IMR-90 (cell line): ENCODE data around the gene PRICKLE2. TPM values are rescaled to one million over a fixed set of nuclear protein-coding genes. Genes with fewer than 3 reads are reported as not detected.

Source experiments
- ATAC-seq: fragments of 200-7000 bp; cut with Tn5 transposase; 2 replicates; pipeline ENCODE4 v1.9.1; 2020; ENCODE audit warnings: low read depth, mild to moderate bottlenecking, moderate library complexity
- BruUV-seq: library from RNA; stranded (reverse); fragments of 400-500 nt; replicated peaks from 2 replicates; lab custom pipeline; 2021; lab: Mats Ljungman, UMichigan
- CTCF ChIA-PET: fragments of 300-600 bp; formaldehyde crosslinking; extraction: SDS; loops from one replicate; lab custom pipeline; 2021; ENCODE audit warnings: antibody characterized with exemption; lab: Yijun Ruan, JAX
- POLR2A ChIA-PET: fragments of 300-600 bp; sonication (Branson Sonifier 250); formaldehyde crosslinking; loops from one replicate; lab custom pipeline; 2022; ENCODE audit warnings: antibody characterized with exemption; ENCODE audit not compliant: unreplicated experiment; lab: Charles Lee
- DNase-seq: peaks from one replicate; pipeline ENCODE4 v3.0.0; 2013
- H2AFZ ChIP-seq: replicated peaks from 2 replicates; pipeline ENCODE3; 2013; ENCODE audit warnings: low read length, mild to moderate bottlenecking; ENCODE audit not compliant: poor library complexity
- H2AK5ac ChIP-seq: 2 replicates; pipeline ENCODE4 v1.6.1; 2013; ENCODE audit warnings: low read depth, low read length, inconsistent platforms
- H2AK9ac ChIP-seq: replicated peaks from 2 replicates; pipeline ENCODE3; 2013; ENCODE audit warnings: mild to moderate bottlenecking, low read depth, low read length, moderate library complexity; ENCODE audit not compliant: poor library complexity
- H2BK120ac ChIP-seq: 2 replicates; pipeline ENCODE4 v1.6.1; 2013; ENCODE audit warnings: low read depth, low read length, inconsistent platforms
- H2BK15ac ChIP-seq: 3 replicates; pipeline ENCODE4 v1.6.1; 2013; ENCODE audit warnings: low read depth, low read length, inconsistent platforms
- H2BK20ac ChIP-seq: 2 replicates; pipeline ENCODE4 v1.6.1; 2013; ENCODE audit warnings: low read depth, mild to moderate bottlenecking, inconsistent platforms, low read length, moderate library complexity
- H2BK5ac ChIP-seq: 2 replicates; pipeline ENCODE4 v1.6.1; 2013; ENCODE audit warnings: mild to moderate bottlenecking, low read depth, low read length, inconsistent platforms; ENCODE audit not compliant: poor library complexity, severe bottlenecking
- H3K14ac ChIP-seq: replicated peaks from 2 replicates; pipeline ENCODE4 v1.6.1; 2013; ENCODE audit warnings: low read depth, low read length, inconsistent platforms
- H3K18ac ChIP-seq: 2 replicates; pipeline ENCODE4 v1.6.1; 2013; ENCODE audit warnings: low read depth, low read length, control low read depth
- H3K23ac ChIP-seq: 2 replicates; pipeline ENCODE4 v1.6.1; 2013; ENCODE audit warnings: low read depth, low read length, inconsistent platforms
- H3K27ac ChIP-seq: 2 replicates; pipeline ENCODE4 v1.5.1; 2013; ENCODE audit warnings: mild to moderate bottlenecking, control low read depth, low read length; ENCODE audit not compliant: insufficient read depth
- H3K27me3 ChIP-seq: 2 replicates; pipeline ENCODE4 v1.6.1; 2013; ENCODE audit warnings: low read length; ENCODE audit not compliant: control insufficient read depth, insufficient read depth
- H3K36me3 ChIP-seq: 2 replicates; pipeline ENCODE4 v1.6.1; 2013; ENCODE audit warnings: low read length, mixed read lengths; ENCODE audit not compliant: control insufficient read depth, insufficient read depth
- H3K4ac ChIP-seq: 2 replicates; pipeline ENCODE4 v1.6.1; 2013; ENCODE audit warnings: low read depth, low read length, inconsistent platforms
- H3K4me1 ChIP-seq: 2 replicates; pipeline ENCODE4 v1.6.1; 2013; ENCODE audit warnings: low read length, mixed read lengths; ENCODE audit not compliant: control insufficient read depth, insufficient read depth
- H3K4me2 ChIP-seq: 2 replicates; pipeline ENCODE4 v1.6.1; 2013; ENCODE audit warnings: low read depth, mild to moderate bottlenecking, control low read depth, low read length, moderate library complexity
- H3K4me3 ChIP-seq: 2 replicates; pipeline ENCODE4 v1.5.1; 2013; ENCODE audit warnings: low read depth, mild to moderate bottlenecking, control low read depth, low read length, moderate library complexity; ENCODE audit not compliant: insufficient read depth
- H3K56ac ChIP-seq: 2 replicates; pipeline ENCODE4 v1.6.1; 2013; ENCODE audit warnings: low read length, inconsistent platforms; ENCODE audit not compliant: insufficient read depth; ENCODE audit errors: extremely low read depth
- H3K79me1 ChIP-seq, 2 experiments: 2 replicates each; pipeline ENCODE4 v1.6.1; 2013; ENCODE audit warnings: low read length in 2 of 2, inconsistent platforms in 1 of 2, low read depth in 1 of 2
- H3K9ac ChIP-seq: 2 replicates; pipeline ENCODE4 v1.6.1; 2013; ENCODE audit warnings: low read depth, low read length, control low read depth
- H3K9me1 ChIP-seq: 2 replicates; pipeline ENCODE4 v1.6.1; 2013; ENCODE audit warnings: low read length, inconsistent platforms; ENCODE audit not compliant: insufficient read depth
- H3K9me3 ChIP-seq: 2 replicates; pipeline ENCODE4 v1.6.1; 2013; ENCODE audit warnings: low read length; ENCODE audit not compliant: control insufficient read depth, insufficient read depth
- H4K20me1 ChIP-seq: 2 replicates; pipeline ENCODE4 v1.6.1; 2013; ENCODE audit warnings: low read length, inconsistent platforms; ENCODE audit not compliant: insufficient read depth
- H4K5ac ChIP-seq: 2 replicates; pipeline ENCODE4 v1.6.1; 2013; ENCODE audit warnings: mild to moderate bottlenecking, low read depth, low read length, control low read depth
- H4K8ac ChIP-seq, 2 experiments: 2 replicates each; pipeline ENCODE4 v1.6.1; 2013; ENCODE audit warnings: low read depth in 2 of 2, low read length in 2 of 2, control low read depth in 1 of 2, inconsistent platforms in 1 of 2
- H4K91ac ChIP-seq: 2 replicates; pipeline ENCODE4 v1.6.1; 2013; ENCODE audit warnings: low read depth, low read length, inconsistent platforms; ENCODE audit not compliant: insufficient read depth
- BHLHE40 ChIP-seq: fragments of 150-350 bp; IDR thresholded peaks from 2 replicates; pipeline ENCODE4 v1.6.1; 2016; ENCODE audit warnings: mild to moderate bottlenecking, low read depth, low read length
- CEBPB ChIP-seq: IDR thresholded peaks from 2 replicates; pipeline ENCODE4 v1.6.1; 2012; ENCODE audit warnings: low read depth, low read length, improper control_type of control experiment
- CHD1 ChIP-seq: IDR thresholded peaks from 2 replicates; pipeline ENCODE4 v1.6.1; 2012; ENCODE audit warnings: low read depth, low read length, improper control_type of control experiment
- FOS ChIP-seq: fragments of 150-350 bp; IDR thresholded peaks from 2 replicates; pipeline ENCODE4 v1.6.1; 2016; ENCODE audit warnings: low read depth, low read length
- MAFK ChIP-seq: IDR thresholded peaks from 2 replicates; pipeline ENCODE4 v1.6.1; 2012; ENCODE audit warnings: low read depth, low read length, improper control_type of control experiment
- MAZ ChIP-seq: IDR thresholded peaks from 2 replicates; pipeline ENCODE4 v1.6.1; 2012; ENCODE audit warnings: low read depth, mild to moderate bottlenecking, low read length, improper control_type of control experiment, moderate library complexity, borderline replicate concordance
- MXI1 ChIP-seq: IDR thresholded peaks from 2 replicates; pipeline ENCODE4 v1.6.1; 2012; ENCODE audit warnings: low read depth, mild to moderate bottlenecking, low read length, moderate library complexity, borderline replicate concordance
- NFE2L2 ChIP-seq: fragments of 150-350 bp; IDR thresholded peaks from 2 replicates; pipeline ENCODE4 v1.6.1; 2016; ENCODE audit warnings: low read depth, mild to moderate bottlenecking, low read length
- POLR2A ChIP-seq: IDR thresholded peaks from 2 replicates; pipeline ENCODE4 v1.6.1; 2012; ENCODE audit warnings: mild to moderate bottlenecking, low read depth, low read length
- RAD21 ChIP-seq: IDR thresholded peaks from 2 replicates; pipeline ENCODE4 v1.6.1; 2012; ENCODE audit warnings: low read length, improper control_type of control experiment
- RCOR1 ChIP-seq: IDR thresholded peaks from 2 replicates; pipeline ENCODE4 v1.6.1; 2012; ENCODE audit warnings: mild to moderate bottlenecking, low read length, improper control_type of control experiment; ENCODE audit not compliant: insufficient replicate concordance
- SMC3 ChIP-seq: fragments of 150-350 bp; IDR thresholded peaks from 2 replicates; pipeline ENCODE4 v1.6.1; 2016; ENCODE audit warnings: low read depth, mild to moderate bottlenecking, antibody characterized with exemption, low read length, moderate library complexity
- WGBS, 2 experiments: methylation state at CpG; one replicate each; pipeline versions ENCODE4 v1.1.5 to v1.1.7; 2013; ENCODE audit warnings: missing lambda C conversion rate in 2 of 2; ENCODE audit not compliant: insufficient read length in 1 of 2; ENCODE audit errors: extremely low coverage in 2 of 2; 5-methylcytosine and 5-hydroxymethylcytosine counted together
- dilution Hi-C: fragments of 300-500 bp; cut with HindIII; formaldehyde crosslinking; loops from one replicate; pipeline ENCODE4 v1.14.3; 2018; ENCODE audit warnings: low sequenced_read_pairs; ENCODE audit not compliant: unreplicated experiment
- in situ Hi-C: fragments of 300-500 bp; cut with MboI; formaldehyde crosslinking; loops from 3 replicates; pipeline ENCODE4 v1.14.3; 2019; ENCODE audit warnings: low sequenced_read_pairs, inconsistent platforms, mixed read lengths
- intact Hi-C: fragments of 100-400 bp; cut with micrococcal nuclease; formaldehyde crosslinking; loops from 2 replicates; pipeline ENCODE4 v1.10.0; 2022
- polyA plus RNA-seq, 3 experiments: library from polyadenylated mRNA; depleted of rRNA; stranded (reverse); fragments of >200 nt; gene quantifications; 2 replicates each; pipeline ENCODE4 v1.2.3, GENCODE V29; 2012; ENCODE audit warnings: low replicate concordance in 1 of 3
- total RNA-seq: library from RNA; depleted of rRNA; stranded (reverse); fragments of >200 nt; gene quantifications from 2 replicates; pipeline ENCODE4 v1.2.3, GENCODE V29; 2012
- TF ChIP-seq, protein P1 (sequence below): fragments of 150-350 bp; IDR thresholded peaks from 2 replicates; pipeline ENCODE4 v1.6.1; 2016; ENCODE audit warnings: low read depth, mild to moderate bottlenecking, low read length, moderate library complexity, borderline replicate concordance
- TF ChIP-seq, protein P2 (sequence below): fragments of 150-350 bp; IDR thresholded peaks from 2 replicates; pipeline ENCODE4 v1.6.1; 2017; ENCODE audit warnings: mild to moderate bottlenecking, antibody characterized with exemption, low read length, low read depth
- TF ChIP-seq, protein P3 (sequence below): conservative IDR thresholded peaks from 2 replicates; pipeline ENCODE4 v1.5.1; 2012; ENCODE audit warnings: mild to moderate bottlenecking, low read depth, low read length, improper control_type of control experiment

PRICKLE2 gene
- total and polyA plus RNA-seq, 2 of the 4 experiments (the other 2 are of a cell fraction) = 4.1 to 14.2 TPM

DNA sequence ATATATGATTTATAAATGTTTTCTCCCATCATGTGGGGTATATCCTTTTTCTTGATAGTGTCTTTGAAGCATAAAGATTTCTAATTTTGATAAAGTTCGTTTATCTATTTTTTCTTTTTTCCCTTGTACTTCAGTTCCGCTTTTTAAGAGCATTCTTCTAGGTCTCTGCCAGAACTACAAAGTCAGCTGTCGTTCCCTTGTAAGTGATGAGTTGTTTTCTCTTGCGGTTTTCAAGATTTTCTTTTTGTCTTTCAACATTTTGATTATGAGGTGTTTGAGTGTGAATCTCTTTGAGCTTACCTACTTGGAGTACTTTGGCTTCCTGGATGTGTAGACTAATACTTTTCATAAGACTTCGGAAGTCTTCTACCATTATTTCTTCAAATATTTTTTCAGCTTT, 9.3 kb upstream of the PRICKLE2 start:
- intact Hi-C loops = loop anchor here (5.0 kb wide), 1 partner anchor 33 kb away; no protein-coding TSS in a partner anchor
- Histone ChIP-seq H3K27me3 (no peaks in the 10 kb centered on the region), H3K4me3 (no peak overlapping the region), H2BK15ac (no peak overlapping the region), H4K5ac (no peak overlapping the region), H3K4me2 (no peak overlapping the region), H3K79me1 (peaks cover 54 to 66% of the 10 kb centered on the region in 2 experiments), H3K9ac (no peak overlapping the region), H3K56ac (no peak overlapping the region), H3K23ac (no peak overlapping the region), H2BK20ac (no peak overlapping the region), H2BK5ac (no peak overlapping the region), H4K20me1 (no peaks in the 10 kb centered on the region; the same call in 1 of the 2 replicates), H2AK5ac (no peak overlapping the region), H3K9me3 (peaks cover 7% of the 10 kb centered on the region; the same call in 1 of the 2 replicates), H2AK9ac (no peak overlapping the region), H3K4me1 (peaks cover 6% of the 10 kb centered on the region), H3K14ac (no peak overlapping the region), H3K4ac (no peak overlapping the region), H4K8ac (no peak overlapping the region), H3K9me1 (peaks cover 14% of the 10 kb centered on the region; the same call in 1 of the 2 replicates), H2BK120ac (no peak overlapping the region), H4K91ac (no peak overlapping the region), H3K18ac (no peak overlapping the region), H3K36me3 (peaks cover 15% of the 10 kb centered on the region), H2AFZ (no peak overlapping the region), H3K27ac (no peak overlapping the region)
- no peak for DNase-seq
- ChIA-PET POLR2A (no interaction called here), CTCF (interaction anchor here (1.1 kb wide), 1 partner anchor 107 kb away, joined by 3 read pairs; no protein-coding TSS in a partner anchor)
- TF ChIP-seq RCOR1 (no peak), FOS (no peak), SMC3 (no peak), POLR2A (no peak), RAD21 (no peak), MXI1 (no peak), CHD1 (no peak), CEBPB (no peak), MAFK (no peak), NFE2L2 (no peak), MAZ (no peak), BHLHE40 (no peak)
- TF ChIP-seq, protein P1, sequence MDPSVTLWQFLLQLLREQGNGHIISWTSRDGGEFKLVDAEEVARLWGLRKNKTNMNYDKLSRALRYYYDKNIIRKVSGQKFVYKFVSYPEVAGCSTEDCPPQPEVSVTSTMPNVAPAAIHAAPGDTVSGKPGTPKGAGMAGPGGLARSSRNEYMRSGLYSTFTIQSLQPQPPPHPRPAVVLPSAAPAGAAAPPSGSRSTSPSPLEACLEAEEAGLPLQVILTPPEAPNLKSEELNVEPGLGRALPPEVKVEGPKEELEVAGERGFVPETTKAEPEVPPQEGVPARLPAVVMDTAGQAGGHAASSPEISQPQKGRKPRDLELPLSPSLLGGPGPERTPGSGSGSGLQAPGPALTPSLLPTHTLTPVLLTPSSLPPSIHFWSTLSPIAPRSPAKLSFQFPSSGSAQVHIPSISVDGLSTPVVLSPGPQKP = no peak
- TF ChIP-seq, protein P2, sequence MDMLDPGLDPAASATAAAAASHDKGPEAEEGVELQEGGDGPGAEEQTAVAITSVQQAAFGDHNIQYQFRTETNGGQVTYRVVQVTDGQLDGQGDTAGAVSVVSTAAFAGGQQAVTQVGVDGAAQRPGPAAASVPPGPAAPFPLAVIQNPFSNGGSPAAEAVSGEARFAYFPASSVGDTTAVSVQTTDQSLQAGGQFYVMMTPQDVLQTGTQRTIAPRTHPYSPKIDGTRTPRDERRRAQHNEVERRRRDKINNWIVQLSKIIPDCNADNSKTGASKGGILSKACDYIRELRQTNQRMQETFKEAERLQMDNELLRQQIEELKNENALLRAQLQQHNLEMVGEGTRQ = no peak
- TF ChIP-seq, protein P3, sequence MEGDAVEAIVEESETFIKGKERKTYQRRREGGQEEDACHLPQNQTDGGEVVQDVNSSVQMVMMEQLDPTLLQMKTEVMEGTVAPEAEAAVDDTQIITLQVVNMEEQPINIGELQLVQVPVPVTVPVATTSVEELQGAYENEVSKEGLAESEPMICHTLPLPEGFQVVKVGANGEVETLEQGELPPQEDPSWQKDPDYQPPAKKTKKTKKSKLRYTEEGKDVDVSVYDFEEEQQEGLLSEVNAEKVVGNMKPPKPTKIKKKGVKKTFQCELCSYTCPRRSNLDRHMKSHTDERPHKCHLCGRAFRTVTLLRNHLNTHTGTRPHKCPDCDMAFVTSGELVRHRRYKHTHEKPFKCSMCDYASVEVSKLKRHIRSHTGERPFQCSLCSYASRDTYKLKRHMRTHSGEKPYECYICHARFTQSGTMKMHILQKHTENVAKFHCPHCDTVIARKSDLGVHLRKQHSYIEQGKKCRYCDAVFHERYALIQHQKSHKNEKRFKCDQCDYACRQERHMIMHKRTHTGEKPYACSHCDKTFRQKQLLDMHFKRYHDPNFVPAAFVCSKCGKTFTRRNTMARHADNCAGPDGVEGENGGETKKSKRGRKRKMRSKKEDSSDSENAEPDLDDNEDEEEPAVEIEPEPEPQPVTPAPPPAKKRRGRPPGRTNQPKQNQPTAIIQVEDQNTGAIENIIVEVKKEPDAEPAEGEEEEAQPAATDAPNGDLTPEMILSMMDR = no peak
- WGBS, 2 experiments = no CpG with 5 or more reads among the region's 5 CpGs
- ATAC-seq = no peak
- in situ Hi-C loops = no loop called here
- BruUV-seq = no TSS peak
- dilution Hi-C loops = no loop called here
